ENCODE measurements around the gene SLC16A5.
"Not testable (repeated sequence)": the region's sequence is repeated elsewhere in the genome, so short reads cannot be mapped to it uniquely, and the experiment has no call there.

DNA sequence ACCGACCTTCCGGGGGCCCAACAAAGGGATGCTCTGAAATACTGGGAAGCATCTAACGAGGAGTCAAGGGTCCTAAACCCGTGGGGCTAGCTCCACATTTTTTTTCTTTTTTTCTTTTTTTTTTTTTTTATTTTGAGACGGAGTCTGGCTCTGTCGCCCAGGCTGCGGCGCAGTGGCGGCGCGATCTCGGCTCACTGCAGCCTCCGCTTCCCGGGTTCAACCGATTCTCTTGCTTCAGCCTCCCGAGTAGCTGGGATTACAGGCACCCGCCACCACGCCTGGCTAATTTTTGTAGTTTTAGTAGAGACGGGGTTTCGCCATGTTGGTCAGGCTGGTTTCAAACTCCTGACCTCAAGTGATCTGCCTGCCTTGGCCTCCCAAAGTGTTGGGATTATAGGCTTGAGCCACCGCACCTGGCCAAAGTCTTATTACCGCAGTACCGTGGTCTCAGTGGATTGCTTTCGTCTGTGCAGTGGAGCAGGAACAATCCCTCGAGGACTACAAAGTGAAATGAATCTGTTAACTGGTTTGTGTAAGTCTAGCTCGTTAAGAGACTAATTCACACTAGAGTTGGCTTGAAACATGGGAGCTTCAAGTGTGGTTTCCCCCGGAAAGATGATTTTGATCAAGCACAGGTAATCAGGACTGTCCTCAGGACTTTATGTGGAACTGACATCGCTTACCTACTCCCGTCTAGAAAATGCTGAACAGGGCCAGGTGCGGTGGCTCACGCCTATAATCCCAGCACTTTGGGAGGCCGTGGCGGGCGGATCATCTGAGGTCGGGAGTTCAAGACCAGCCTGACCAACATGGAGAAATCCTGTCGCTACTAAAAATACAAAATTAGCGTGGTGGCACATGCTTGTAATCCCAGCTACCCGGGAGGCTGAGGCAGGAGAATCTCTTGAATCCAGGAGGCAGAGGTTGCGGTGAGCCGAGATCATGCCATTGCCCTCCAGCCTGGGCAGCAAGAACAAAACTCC lies 44.6 kb downstream of the SLC16A5 start:
- TF ChIP-seq, protein P1, sequence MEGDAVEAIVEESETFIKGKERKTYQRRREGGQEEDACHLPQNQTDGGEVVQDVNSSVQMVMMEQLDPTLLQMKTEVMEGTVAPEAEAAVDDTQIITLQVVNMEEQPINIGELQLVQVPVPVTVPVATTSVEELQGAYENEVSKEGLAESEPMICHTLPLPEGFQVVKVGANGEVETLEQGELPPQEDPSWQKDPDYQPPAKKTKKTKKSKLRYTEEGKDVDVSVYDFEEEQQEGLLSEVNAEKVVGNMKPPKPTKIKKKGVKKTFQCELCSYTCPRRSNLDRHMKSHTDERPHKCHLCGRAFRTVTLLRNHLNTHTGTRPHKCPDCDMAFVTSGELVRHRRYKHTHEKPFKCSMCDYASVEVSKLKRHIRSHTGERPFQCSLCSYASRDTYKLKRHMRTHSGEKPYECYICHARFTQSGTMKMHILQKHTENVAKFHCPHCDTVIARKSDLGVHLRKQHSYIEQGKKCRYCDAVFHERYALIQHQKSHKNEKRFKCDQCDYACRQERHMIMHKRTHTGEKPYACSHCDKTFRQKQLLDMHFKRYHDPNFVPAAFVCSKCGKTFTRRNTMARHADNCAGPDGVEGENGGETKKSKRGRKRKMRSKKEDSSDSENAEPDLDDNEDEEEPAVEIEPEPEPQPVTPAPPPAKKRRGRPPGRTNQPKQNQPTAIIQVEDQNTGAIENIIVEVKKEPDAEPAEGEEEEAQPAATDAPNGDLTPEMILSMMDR (IDR thresholded peaks at IDR 0.05; ENCODE audit: borderline replicate concordance, extremely low read depth, low read length, poor library complexity, severe bottlenecking): not testable (repeated sequence)
- TF ChIP-seq EZH2 (IDR thresholded peaks at IDR 0.05; ENCODE audit: borderline replicate concordance, low read depth, low read length, severe bottlenecking): not testable (repeated sequence)

Measured in DND-41 (cell line).